OCI-LY7 (cell line): ENCODE data around the gene SUPT3H. TPM values are rescaled to one million over a fixed set of nuclear protein-coding genes. Genes with fewer than 3 reads are reported as not detected.

Experiments
- BruUV-seq: library from RNA; stranded (reverse); fragments of 400-500 nt; replicated peaks from 2 replicates; lab custom pipeline; 2021; lab: Mats Ljungman, UMichigan
- CTCF ChIA-PET: fragments of 300-600 bp; sonication (Branson Sonifier 250); formaldehyde crosslinking; loops from one replicate; lab custom pipeline; 2022; ENCODE audit warnings: antibody characterized with exemption; ENCODE audit not compliant: unreplicated experiment; lab: Charles Lee
- POLR2A ChIA-PET: fragments of 300-600 bp; sonication (Branson Sonifier 250); formaldehyde crosslinking; loops from one replicate; lab custom pipeline; 2022; ENCODE audit warnings: antibody characterized with exemption; lab: Charles Lee
- DNase-seq: peaks from one replicate; pipeline ENCODE4 v3.0.0-alpha.2; 2015; ENCODE audit warnings: low spot score
- H2AFZ ChIP-seq: fragments of 200-600 bp; sonication (generic), shearing (Covaris generic); 2 replicates; pipeline ENCODE4 v1.6.1; 2014; ENCODE audit warnings: mild to moderate bottlenecking, antibody characterized with exemption, low read length, moderate library complexity
- H3K27ac ChIP-seq: fragments of 200-600 bp; sonication (generic); 2 replicates; pipeline ENCODE4 v1.5.1; 2014; ENCODE audit warnings: mixed run types, low read depth, mild to moderate bottlenecking, moderate library complexity, low read length, inconsistent platforms; ENCODE audit not compliant: poor library complexity, severe bottlenecking
- H3K36me3 ChIP-seq: fragments of 200-600 bp; sonication (generic); 2 replicates; pipeline ENCODE4 v1.6.1; 2014; ENCODE audit warnings: mild to moderate bottlenecking, antibody characterized with exemption, low read length, moderate library complexity, mixed read lengths; ENCODE audit not compliant: insufficient read depth
- H3K4me1 ChIP-seq: fragments of 200-600 bp; sonication (generic); 2 replicates; pipeline ENCODE4 v1.5.1; 2014; ENCODE audit warnings: mild to moderate bottlenecking, low read length; ENCODE audit not compliant: insufficient read depth, poor library complexity, severe bottlenecking
- H3K4me2 ChIP-seq: fragments of 200-600 bp; sonication (generic); 2 replicates; pipeline ENCODE4 v1.6.1; 2014; ENCODE audit warnings: mild to moderate bottlenecking, low read length
- H3K4me3 ChIP-seq: fragments of 200-600 bp; sonication (generic); 2 replicates; pipeline ENCODE4 v1.5.1; 2014; ENCODE audit warnings: mild to moderate bottlenecking, low read depth, low read length; ENCODE audit not compliant: poor library complexity, severe bottlenecking
- H3K79me2 ChIP-seq: fragments of 200-600 bp; sonication (generic); 2 replicates; pipeline ENCODE4 v1.6.1; 2016; ENCODE audit warnings: low read depth, mild to moderate bottlenecking, low read length, moderate library complexity, mixed read lengths; ENCODE audit not compliant: insufficient read depth
- H3K9me2 ChIP-seq: fragments of 200-600 bp; sonication (generic); 2 replicates; pipeline ENCODE4 v1.6.1; 2016; ENCODE audit warnings: mild to moderate bottlenecking, low read length, mixed read lengths; ENCODE audit not compliant: insufficient read depth
- H3K9me3 ChIP-seq: fragments of 200-600 bp; sonication (generic); 2 replicates; pipeline ENCODE4 v1.6.1; 2014; ENCODE audit warnings: mild to moderate bottlenecking, mixed run types, low read length, mixed read lengths
- H4K20me1 ChIP-seq: fragments of 200-600 bp; sonication (generic); 2 replicates; pipeline ENCODE4 v1.6.1; 2014; ENCODE audit warnings: mild to moderate bottlenecking, antibody characterized with exemption, low read length, moderate library complexity, mixed read lengths; ENCODE audit not compliant: insufficient read depth
- CTCF ChIP-seq: fragments of 200-600 bp; sonication (generic); conservative IDR thresholded peaks from 2 replicates; pipeline ENCODE4 v1.5.1; 2014; ENCODE audit warnings: mild to moderate bottlenecking, antibody characterized with exemption, low read length, moderate library complexity, mixed read lengths
- EZH2phosphoT487 ChIP-seq: fragments of 200-600 bp; sonication (generic); IDR thresholded peaks from 2 replicates; pipeline ENCODE4 v1.6.1; 2018; ENCODE audit warnings: low read depth, borderline replicate concordance, mild to moderate bottlenecking, mixed run types, antibody characterized with exemption, low read length, moderate library complexity, mixed read lengths
- intact Hi-C: fragments of 100-400 bp; cut with micrococcal nuclease; formaldehyde crosslinking; loops from one replicate; pipeline ENCODE4 v1.10.0; 2022; ENCODE audit not compliant: unreplicated experiment
- total RNA-seq, 2 experiments: library from RNA; depleted of rRNA in 1 of 2; stranded (reverse); fragments of >200 nt in 1 of 2; shearing (Covaris generic) in 1 of 2; gene quantifications; 2 replicates each; pipeline ENCODE4 v1.2.3, GENCODE V29; 2014 to 2022

The SUPT3H gene
- total RNA-seq, 2 experiments from 2014 or later: 1.1 to 7.1 TPM

GRCh38 chr6:45074439-45074838 is 303.3 kb downstream of the SUPT3H start:
- no peaks in the 10 kb centered on the region for H3K79me2 ChIP-seq
- H3K4me3 ChIP-seq: no peak overlapping the region
- H2AFZ ChIP-seq: no peak overlapping the region
- H3K9me2 ChIP-seq: no peaks in the 10 kb centered on the region
- no peaks in the 10 kb centered on the region for H4K20me1 ChIP-seq
- ChIA-PET CTCF (no interaction called here), POLR2A (no interaction called here)
- H3K36me3 ChIP-seq: no peaks in the 10 kb centered on the region
- H3K4me2 ChIP-seq: no peak overlapping the region
- no TSS peak for BruUV-seq
- H3K27ac ChIP-seq: no peak overlapping the region
- H3K9me3 ChIP-seq: no peaks in the 10 kb centered on the region
- H3K4me1 ChIP-seq: no peaks in the 10 kb centered on the region
- DNase-seq: no peak
- no peak for TF ChIP-seq CTCF
- TF ChIP-seq EZH2phosphoT487: no peak
- intact Hi-C loops: no loop called here

GRCh38 chr6:45073771-45074170 is 304.0 kb downstream of the SUPT3H start:
- no peaks in the 10 kb centered on the region for H3K79me2 ChIP-seq
- no peak overlapping the region for H2AFZ ChIP-seq
- H3K9me3 ChIP-seq: no peaks in the 10 kb centered on the region
- DNase-seq: no peak
- TF ChIP-seq CTCF (no peak), EZH2phosphoT487 (no peak)
- H4K20me1 ChIP-seq: no peaks in the 10 kb centered on the region
- no peak overlapping the region for H3K4me3 ChIP-seq
- H3K36me3 ChIP-seq: no peaks in the 10 kb centered on the region
- H3K27ac ChIP-seq: no peak overlapping the region
- BruUV-seq: no TSS peak
- CTCF ChIA-PET: no interaction called here
- POLR2A ChIA-PET: interaction anchor here (0.6 to 0.7 kb wide), 2 partner anchors 37 to 97 kb away, joined by 3 read pairs; no protein-coding TSS in a partner anchor
- no peaks in the 10 kb centered on the region for H3K4me1 ChIP-seq
- no peak overlapping the region for H3K4me2 ChIP-seq
- H3K9me2 ChIP-seq: no peaks in the 10 kb centered on the region
- intact Hi-C loops: no loop called here

GRCh38 chr6:45072673-45073072 is 305.1 kb downstream of the SUPT3H start:
- H3K4me3 ChIP-seq: no peak overlapping the region
- DNase-seq: no peak
- no peaks in the 10 kb centered on the region for H3K4me1 ChIP-seq
- H2AFZ ChIP-seq: no peak overlapping the region
- no peaks in the 10 kb centered on the region for H3K9me3 ChIP-seq
- intact Hi-C loops: no loop called here
- H4K20me1 ChIP-seq: no peaks in the 10 kb centered on the region
- H3K36me3 ChIP-seq: no peaks in the 10 kb centered on the region
- no peak overlapping the region for H3K27ac ChIP-seq
- ChIA-PET CTCF (no interaction called here), POLR2A (interaction anchor here (0.6 kb wide), 1 partner anchor 858 kb away, joined by 3 read pairs; no protein-coding TSS in a partner anchor)
- H3K4me2 ChIP-seq: no peak overlapping the region
- H3K9me2 ChIP-seq: no peaks in the 10 kb centered on the region
- TF ChIP-seq CTCF (no peak), EZH2phosphoT487 (no peak)
- BruUV-seq: no TSS peak
- no peaks in the 10 kb centered on the region for H3K79me2 ChIP-seq
